Esophagus (tissue), 2 donors: ENCODE measurements around the gene RIC1. TPM values are rescaled to one million over a fixed set of nuclear protein-coding genes. Genes with fewer than 3 reads are reported as not detected.
"Not testable (repeated sequence)": the region's sequence is repeated elsewhere in the genome, so short reads cannot be mapped to it uniquely, and the experiment has no call there.

Experiments
- H3K27ac ChIP-seq, 2 donors: one replicate each; pipeline ENCODE4 v1.5.1; 2013; ENCODE audit warnings: low read depth in 2 of 2, mild to moderate bottlenecking in 2 of 2, inconsistent platforms in 1 of 2, low read length in 1 of 2, moderate library complexity in 1 of 2
- H3K27me3 ChIP-seq, 2 donors: one replicate each; pipeline ENCODE4 v1.6.1; 2013; ENCODE audit warnings: low read length in 2 of 2, control low read depth in 1 of 2, mild to moderate bottlenecking in 1 of 2; ENCODE audit not compliant: insufficient read depth in 2 of 2, control insufficient read depth in 1 of 2
- H3K36me3 ChIP-seq, 2 donors: one replicate each; pipeline ENCODE4 v1.6.1; 2013; ENCODE audit warnings: low read length in 1 of 2; ENCODE audit not compliant: control insufficient read depth in 2 of 2, insufficient read depth in 2 of 2
- H3K4me1 ChIP-seq, 2 donors: one replicate each; pipeline ENCODE4 v1.6.1; 2013; ENCODE audit warnings: low read length in 1 of 2; ENCODE audit not compliant: control insufficient read depth in 2 of 2, insufficient read depth in 2 of 2
- H3K4me3 ChIP-seq, 2 donors: one replicate each; pipeline ENCODE4 v1.5.1; 2013; ENCODE audit warnings: low read length in 2 of 2, mild to moderate bottlenecking in 2 of 2, low read depth in 1 of 2, moderate library complexity in 1 of 2
- H3K9me3 ChIP-seq, 2 donors: one replicate each; pipeline ENCODE4 v1.6.1; 2013; ENCODE audit warnings: mild to moderate bottlenecking in 2 of 2, low read depth in 1 of 2, low read length in 1 of 2, moderate library complexity in 1 of 2; ENCODE audit not compliant: control insufficient read depth in 2 of 2, insufficient read depth in 1 of 2
- WGBS, 2 donors: extraction: QIAGEN DNeasy Blood & Tissue Kit; methylation state at CpG; one replicate each; pipeline ENCODE4 v1.1.7; 2013; 5-methylcytosine and 5-hydroxymethylcytosine counted together
- polyA plus RNA-seq, 2 donors: library from polyadenylated mRNA; stranded (reverse); fragments of 200-250 nt; gene quantifications; one replicate each; pipeline ENCODE4 v1.2.3, GENCODE V29; 2013
- donor health status: healthy with polysubstance abuse.
- donor health status: Bipolar disorder and iron deficiency.

The RIC1 gene
- polyA plus RNA-seq, 2 donors: 4.3 to 5.8 TPM

DNA sequence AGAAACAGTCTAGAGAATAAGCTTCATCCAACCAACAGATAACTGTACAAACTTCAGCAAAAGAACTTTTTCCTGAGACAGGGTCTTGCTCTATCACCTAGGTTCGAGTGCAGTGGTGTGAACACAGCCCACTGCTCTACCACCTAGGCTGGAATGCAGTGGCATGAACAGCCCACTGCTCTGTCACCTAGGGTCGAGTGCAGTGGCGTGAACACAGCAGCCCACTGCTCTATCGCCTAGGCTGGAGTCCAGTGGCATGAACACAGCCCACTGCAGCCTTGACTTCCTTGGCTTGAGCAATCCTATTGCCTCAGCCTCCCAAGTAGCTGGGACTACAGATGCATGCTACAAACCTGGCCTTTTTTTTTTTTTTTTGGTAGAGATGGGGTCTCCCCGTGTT lies 160.6 kb downstream of the RIC1 start:
- H3K4me3 ChIP-seq: no peak overlapping the region
- no peaks in the 10 kb centered on the region for H3K9me3 ChIP-seq
- no peak overlapping the region for H3K27ac ChIP-seq
- no peaks in the 10 kb centered on the region for H3K4me1 ChIP-seq
- peaks cover 5 to 14% of the 10 kb centered on the region in 2 donors for H3K36me3 ChIP-seq
- no peaks in the 10 kb centered on the region for H3K27me3 ChIP-seq
- WGBS, 2 donors: 97 to 99% methylated on average over 5 of the region's 5 CpGs

DNA sequence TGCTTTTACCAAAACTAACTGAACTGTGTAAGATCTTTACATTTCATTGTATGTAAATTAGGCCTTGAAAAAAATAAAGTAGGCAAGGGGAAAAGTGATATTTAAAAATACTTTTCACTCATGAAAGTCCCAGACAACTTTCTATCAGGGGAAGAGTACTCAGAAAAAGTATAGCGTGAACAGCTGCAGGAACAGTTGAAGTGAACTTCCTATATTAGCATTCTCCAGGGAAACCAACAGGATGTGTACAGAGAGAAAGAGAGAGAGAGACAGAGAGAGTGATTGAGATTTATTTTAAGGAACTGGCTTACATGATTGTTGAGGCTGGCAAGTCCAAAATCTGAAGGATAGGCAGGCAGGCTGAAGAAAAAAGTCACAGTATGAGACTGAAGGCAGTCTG lies 162.0 kb downstream of the RIC1 start:
- H3K4me1 ChIP-seq: no peaks in the 10 kb centered on the region
- H3K4me3 ChIP-seq: no peak overlapping the region
- H3K27me3 ChIP-seq: no peaks in the 10 kb centered on the region
- no peak overlapping the region for H3K27ac ChIP-seq
- H3K9me3 ChIP-seq: no peaks in the 10 kb centered on the region
- peaks cover 5 to 14% of the 10 kb centered on the region in 2 donors for H3K36me3 ChIP-seq
- WGBS, 2 donors: 75 to 87% methylated on average over 1 of the region's 1 CpG

DNA sequence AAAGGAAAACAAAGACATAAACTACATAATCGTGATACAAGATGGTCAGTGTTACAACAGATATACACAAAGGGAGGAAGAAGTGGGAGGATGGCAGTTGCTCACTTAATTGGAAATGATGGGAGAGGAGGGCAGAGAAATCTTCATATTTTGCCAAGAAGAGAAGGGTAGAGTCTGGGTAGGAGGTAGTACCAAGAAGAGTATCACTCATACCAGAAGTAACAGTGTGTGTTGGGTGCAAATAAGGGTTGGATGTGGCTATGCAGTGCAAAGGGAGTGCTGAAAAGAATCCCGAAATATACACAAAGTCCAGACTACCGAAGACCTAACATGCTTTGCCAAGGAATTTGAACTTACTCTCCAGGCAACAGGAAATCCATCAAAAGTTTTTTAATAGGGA lies 163.0 kb downstream of the RIC1 start:
- Histone ChIP-seq H3K4me1 (no peaks in the 10 kb centered on the region), H3K4me3 (no peak overlapping the region), H3K36me3 (peaks cover 3 to 8% of the 10 kb centered on the region in 2 donors), H3K27me3 (no peaks in the 10 kb centered on the region), H3K9me3 (no peaks in the 10 kb centered on the region), H3K27ac (no peak overlapping the region)
- WGBS, 2 donors: 76 to 80% methylated on average over 3 of the region's 3 CpGs

DNA sequence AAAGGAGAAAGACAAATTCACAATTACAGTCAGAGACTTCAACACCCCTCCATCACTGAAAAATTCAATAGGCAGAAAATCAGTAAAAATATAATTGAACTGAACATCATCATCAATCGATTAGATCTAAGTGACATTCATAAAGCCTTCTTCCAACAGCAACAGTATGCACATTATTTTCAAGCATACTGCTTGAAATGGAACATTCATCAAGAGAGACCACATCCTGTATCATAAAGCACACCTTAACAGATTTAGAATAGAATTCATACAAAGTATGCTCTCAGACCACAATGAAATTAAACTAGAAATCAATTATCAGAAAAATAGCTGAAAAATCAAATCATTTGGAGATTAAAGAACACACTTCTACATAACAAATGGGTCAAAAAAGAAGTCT lies 164.9 kb downstream of the RIC1 start:
- Histone ChIP-seq H3K36me3 (peaks cover 0 to 3% of the 10 kb centered on the region in 2 donors), H3K4me1 (no peaks in the 10 kb centered on the region), H3K4me3 (no peak overlapping the region), H3K27me3 (no peaks in the 10 kb centered on the region), H3K27ac (no peak overlapping the region), H3K9me3 (no peaks in the 10 kb centered on the region)
- WGBS, 2 donors: 76 to 91% methylated on average over 1 of the region's 1 CpG

DNA sequence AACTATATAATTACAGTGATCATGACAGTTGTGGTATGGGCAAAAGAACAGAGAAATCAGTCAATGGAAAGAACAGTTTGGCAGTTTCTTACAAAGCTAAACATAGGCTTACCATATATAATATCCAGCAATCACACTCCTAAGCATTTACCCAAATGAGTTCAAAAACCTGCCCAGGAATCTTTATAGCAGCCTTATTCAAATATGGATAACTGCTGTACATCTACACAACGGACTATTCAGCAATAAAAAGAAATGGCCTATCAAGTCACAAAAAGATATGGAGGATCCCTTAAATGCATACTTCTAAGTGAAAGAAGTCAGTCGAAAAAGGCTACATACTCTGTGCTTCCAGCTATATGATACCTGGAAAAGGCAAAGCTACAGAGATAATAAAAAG lies 167.4 kb downstream of the RIC1 start:
- 92 to 95% methylated on average over 2 of the region's 2 CpGs for WGBS, 2 donors
- H3K27me3 ChIP-seq: no peaks in the 10 kb centered on the region
- H3K4me3 ChIP-seq: no peak overlapping the region
- no peaks in the 10 kb centered on the region for H3K9me3 ChIP-seq
- H3K4me1 ChIP-seq: no peaks in the 10 kb centered on the region
- no peaks in the 10 kb centered on the region for H3K36me3 ChIP-seq
- H3K27ac ChIP-seq: no peak overlapping the region

DNA sequence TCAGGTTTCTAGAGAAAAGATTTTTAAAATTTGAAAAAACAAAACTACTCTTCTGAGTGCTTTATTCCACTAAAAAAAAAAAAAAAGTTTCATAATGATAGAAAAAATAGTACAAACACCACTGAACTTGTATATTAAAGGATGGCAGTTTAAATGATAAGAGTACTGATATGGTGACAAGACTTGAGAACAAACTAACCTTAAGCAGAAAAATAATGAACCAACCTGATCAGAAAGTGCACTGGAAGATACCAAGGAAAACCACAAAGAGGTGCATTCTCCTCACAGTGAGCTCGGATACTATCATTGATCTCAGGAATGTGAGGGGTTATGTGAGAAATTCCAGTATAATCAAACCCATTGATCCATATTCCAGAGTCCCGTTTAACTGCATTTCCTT lies 169.7 kb downstream of the RIC1 start:
- WGBS, 2 donors: 71 to 77% methylated on average over 2 of the region's 2 CpGs
- no peak overlapping the region for H3K27ac ChIP-seq
- H3K27me3 ChIP-seq: no peaks in the 10 kb centered on the region
- H3K9me3 ChIP-seq: no peaks in the 10 kb centered on the region
- no peaks in the 10 kb centered on the region for H3K4me1 ChIP-seq
- H3K36me3 ChIP-seq: no peaks in the 10 kb centered on the region
- no peak overlapping the region for H3K4me3 ChIP-seq

DNA sequence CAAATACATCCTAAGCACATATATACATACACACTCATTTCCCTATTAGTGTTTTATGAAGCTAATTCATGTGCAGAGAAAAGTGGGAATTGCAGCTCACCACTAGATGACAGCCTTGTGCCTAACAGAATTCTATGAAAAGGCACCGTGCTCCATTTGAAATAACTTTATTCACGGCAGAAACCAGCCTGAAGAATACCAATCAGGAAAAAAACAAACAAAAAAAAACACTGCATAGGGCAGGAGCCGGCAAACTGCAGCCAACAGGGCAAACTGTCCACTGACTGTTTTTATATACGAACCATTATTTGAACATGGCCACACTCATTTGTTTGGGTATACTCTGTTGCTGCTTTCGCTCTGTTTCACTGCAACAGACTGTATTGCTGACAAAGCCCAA lies 170.4 kb downstream of the RIC1 start:
- Histone ChIP-seq H3K36me3 (no peaks in the 10 kb centered on the region), H3K4me3 (no peak overlapping the region), H3K27me3 (no peaks in the 10 kb centered on the region), H3K9me3 (no peaks in the 10 kb centered on the region), H3K4me1 (no peaks in the 10 kb centered on the region), H3K27ac (no peak overlapping the region)
- WGBS, 2 donors: 36 to 38% methylated on average over 5 of the region's 5 CpGs

DNA sequence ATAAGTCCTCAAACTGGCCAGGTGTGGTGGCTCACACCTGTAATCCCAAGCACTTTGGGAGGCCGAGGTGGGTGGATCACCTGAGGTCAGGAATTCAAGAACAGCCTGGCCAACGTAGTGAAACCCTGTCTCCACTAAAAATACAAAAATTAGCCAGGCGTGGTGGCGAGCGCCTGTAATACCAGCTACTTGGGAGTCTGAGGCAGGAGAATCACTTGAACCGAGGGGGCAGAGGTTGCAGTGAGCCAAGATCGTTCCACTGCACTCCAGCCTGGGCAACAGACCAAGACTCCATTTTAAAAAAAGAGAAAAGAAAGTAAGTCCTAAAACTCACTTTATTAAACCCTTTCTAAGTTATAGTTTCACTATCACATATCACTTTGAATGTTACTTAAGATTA lies 171.5 kb downstream of the RIC1 start:
- not testable (repeated sequence) for H3K4me3 ChIP-seq, H3K36me3 ChIP-seq, H3K9me3 ChIP-seq, H3K4me1 ChIP-seq, H3K27me3 ChIP-seq, H3K27ac ChIP-seq
- 82 to 92% methylated on average over 7 of the region's 7 CpGs for WGBS, 2 donors

DNA sequence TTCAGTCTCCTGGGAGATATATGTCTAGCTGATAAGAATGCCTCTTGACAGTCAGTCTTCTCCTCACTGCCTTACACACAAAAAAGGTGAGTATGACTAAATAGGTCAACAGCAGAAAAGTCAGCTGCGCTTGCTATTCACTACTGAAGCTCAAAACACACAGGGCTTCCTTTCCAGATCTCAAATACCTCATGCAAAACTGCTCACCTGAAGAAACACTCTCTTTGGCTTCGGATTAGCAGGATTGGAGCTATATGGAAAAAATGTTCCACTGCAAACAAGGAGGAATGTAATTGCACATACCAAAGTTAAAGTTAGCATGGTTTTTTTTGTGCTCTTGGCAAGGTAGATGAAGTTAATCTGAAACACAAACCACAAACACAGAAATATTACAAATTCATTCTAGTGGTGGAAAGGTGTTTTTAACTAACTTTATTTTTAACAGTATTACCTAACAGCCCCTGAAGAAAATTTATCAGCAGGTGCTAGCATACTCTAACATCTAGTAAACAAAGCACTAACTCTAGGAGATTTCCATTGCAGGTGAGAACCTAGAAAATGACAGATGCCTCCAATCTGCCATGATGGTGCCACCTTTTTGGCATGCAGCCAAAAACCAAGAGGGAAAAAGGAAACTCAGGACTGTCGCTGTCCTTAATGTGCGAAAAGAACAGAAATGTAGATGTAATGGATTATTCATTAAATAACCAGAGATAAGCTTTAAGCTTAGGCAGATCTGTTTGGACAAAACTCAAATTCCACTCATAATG lies 172.2 kb downstream of the RIC1 start:
- H3K4me1 ChIP-seq: no peaks in the 10 kb centered on the region
- H3K27me3 ChIP-seq: no peaks in the 10 kb centered on the region
- 65 to 91% methylated on average over 4 of the region's 4 CpGs for WGBS, 2 donors
- H3K36me3 ChIP-seq: no peaks in the 10 kb centered on the region
- no peak overlapping the region for H3K4me3 ChIP-seq
- H3K9me3 ChIP-seq: no peaks in the 10 kb centered on the region
- no peak overlapping the region for H3K27ac ChIP-seq

DNA sequence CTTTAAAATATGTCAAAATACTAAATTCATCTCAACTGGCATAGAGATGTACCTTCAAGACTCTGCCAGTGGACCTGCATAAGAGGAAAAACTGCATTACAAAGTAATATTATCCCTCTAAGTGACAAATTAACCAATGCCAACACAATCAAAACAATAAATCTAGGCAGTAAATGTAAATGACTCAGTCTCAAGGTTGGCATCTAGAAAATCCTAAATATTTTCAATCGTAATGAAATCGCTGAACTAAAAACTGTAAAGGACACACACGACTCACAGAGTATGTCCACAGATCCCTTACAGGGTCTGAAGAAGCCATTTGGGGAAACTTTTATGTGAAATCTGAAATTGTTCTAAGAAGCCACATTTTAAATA lies 172.8 kb downstream of the RIC1 start:
- no peaks in the 10 kb centered on the region for H3K4me1 ChIP-seq
- 81 to 95% methylated on average over 3 of the region's 3 CpGs for whole genome bisulfite sequencing, 2 donors
- no peaks in the 10 kb centered on the region for H3K27me3 ChIP-seq
- H3K9me3 ChIP-seq: no peaks in the 10 kb centered on the region
- no peaks in the 10 kb centered on the region for H3K36me3 ChIP-seq
- no peak overlapping the region for H3K27ac ChIP-seq
- no peak overlapping the region for H3K4me3 ChIP-seq
